Measurements from ENCODE around the gene RASAL3.

The RASAL3 gene

GRCh38 chr19:15438577-15438976 is 25.8 kb downstream of the RASAL3 start:
- TF ChIP-seq CTCF (IDR thresholded peaks at IDR 0.05; ENCODE audit: low read depth, low read length, missing control alignments), result no peak
- in situ Hi-C loops (cut with HindIII; ENCODE audit: low sequenced_read_pairs), result no loop called here
- no peak for DNase-seq (ENCODE audit: low read depth)

GRCh38 chr19:15438124-15438496 is 26.2 kb downstream of the RASAL3 start:
- in situ Hi-C loops (cut with HindIII; ENCODE audit: low sequenced_read_pairs), result no loop called here
- no peak for DNase-seq (ENCODE audit: low read depth)
- no peak for TF ChIP-seq CTCF (IDR thresholded peaks at IDR 0.05; ENCODE audit: low read depth, low read length, missing control alignments)
- H3K4me3 ChIP-seq (ENCODE audit: low read depth, low read length), result no peak overlapping the region

More at GRCh38 chr19:15438577-15438976, 25.8 kb downstream of the RASAL3 start:
- H3K4me3 ChIP-seq (ENCODE audit: low read depth, low read length), result no peak overlapping the region

DNA sequence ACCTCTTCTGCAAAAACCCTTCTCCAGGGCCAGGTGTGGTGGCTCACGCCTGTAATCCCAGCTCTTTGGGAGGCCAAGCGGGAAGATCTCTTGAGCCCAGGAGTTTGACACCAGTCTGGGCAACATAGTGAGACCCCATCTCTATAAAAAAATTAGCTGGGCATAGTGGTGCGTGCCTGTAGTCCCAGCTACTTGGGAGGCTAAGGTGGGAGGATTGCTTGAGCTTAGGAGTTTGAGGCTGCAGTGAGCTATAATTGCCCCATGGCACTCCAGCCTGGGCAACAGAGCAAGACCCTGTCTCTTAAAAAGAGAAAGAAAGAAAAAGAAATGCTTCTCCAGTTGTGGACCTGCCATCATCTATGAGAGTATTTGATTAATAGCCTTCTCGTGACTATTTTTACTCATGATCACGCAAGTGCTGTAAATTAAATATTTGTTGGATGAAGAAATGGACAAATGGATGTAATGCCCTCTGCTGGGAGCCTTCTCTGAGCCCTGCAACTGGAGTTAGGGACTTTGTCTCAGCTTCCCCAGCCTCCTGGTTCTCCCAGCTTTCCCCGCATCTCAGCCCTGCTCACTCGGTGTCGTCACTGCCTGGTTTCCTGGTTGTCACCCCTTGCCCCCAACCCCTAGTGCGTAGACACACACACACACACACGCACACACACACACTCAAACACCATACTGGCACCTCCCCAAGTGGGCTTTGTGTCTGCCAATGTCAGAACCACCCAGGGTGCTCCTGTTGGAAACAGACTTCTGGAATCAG is 26.8 kb downstream of the RASAL3 start:
- H3K4me3 ChIP-seq (ENCODE audit: low read depth, low read length), result no peak overlapping the region
- in situ Hi-C loops (cut with HindIII; ENCODE audit: low sequenced_read_pairs), result no loop called here
- peak; percentile 32 for TF ChIP-seq CTCF (IDR thresholded peaks at IDR 0.05; ENCODE audit: low read depth, low read length, missing control alignments)
- no peak for DNase-seq (ENCODE audit: low read depth)

DNA sequence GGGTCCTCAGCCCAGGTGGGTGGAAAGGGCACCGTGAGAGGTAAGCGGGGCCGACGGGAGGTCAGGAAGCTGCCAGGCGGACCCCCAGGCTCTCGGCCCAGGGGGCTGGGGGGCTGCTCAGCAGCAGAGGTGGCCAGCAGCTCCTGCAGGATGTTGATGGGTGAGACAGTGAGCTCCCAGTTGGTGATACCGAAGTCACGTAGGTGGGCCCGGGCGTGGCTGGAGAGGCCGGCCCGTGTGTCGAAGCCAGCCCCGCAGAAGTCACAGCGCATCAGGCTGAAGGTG is 27.6 kb downstream of the RASAL3 start:
- TF ChIP-seq CTCF (IDR thresholded peaks at IDR 0.05; ENCODE audit: low read depth, low read length, missing control alignments), result no peak
- no peak overlapping the region for H3K4me3 ChIP-seq (ENCODE audit: low read depth, low read length)
- DNase-seq (ENCODE audit: low read depth), result no peak
- in situ Hi-C loops (cut with HindIII; ENCODE audit: low sequenced_read_pairs), result no loop called here

DNA sequence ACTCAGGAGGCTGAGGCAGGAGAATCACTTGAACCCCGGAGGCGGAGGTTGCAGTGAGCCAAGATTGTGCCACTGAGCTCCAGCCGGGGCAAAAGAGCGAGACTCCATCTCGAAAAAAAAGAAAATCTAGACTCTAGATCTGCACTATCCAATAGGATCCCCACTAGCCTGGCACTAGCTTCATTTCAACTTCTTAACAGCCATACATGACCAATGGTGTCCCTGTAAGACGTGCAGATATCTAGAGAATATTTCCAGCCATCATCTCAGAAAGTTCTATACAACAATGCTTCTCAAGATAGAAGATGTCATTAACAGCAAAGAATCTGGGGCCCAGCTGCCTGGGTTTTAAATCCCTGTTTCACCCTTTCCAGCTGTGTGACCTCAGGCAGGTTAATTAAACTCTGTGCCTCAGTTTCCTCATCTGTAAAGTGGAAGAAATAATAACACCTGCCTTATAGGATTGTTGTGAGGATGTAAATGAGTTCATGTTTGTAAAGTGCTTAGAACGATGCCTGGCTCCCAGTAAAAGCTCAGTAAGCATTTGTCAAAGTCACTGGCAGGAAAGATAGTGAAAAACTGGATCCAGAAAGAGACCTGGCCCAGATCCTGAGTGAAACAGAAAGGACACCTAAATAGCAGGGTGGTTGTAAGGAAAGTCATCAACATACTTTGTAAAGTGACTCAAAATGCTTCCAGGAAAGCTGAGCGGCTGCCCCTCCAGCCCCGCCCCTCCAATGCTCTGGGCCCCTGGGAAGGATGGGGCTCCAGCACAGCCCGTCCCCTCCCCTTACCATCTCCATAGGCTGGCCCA is 28.1 kb downstream of the RASAL3 start:
- in situ Hi-C loops (cut with HindIII; ENCODE audit: low sequenced_read_pairs), result no loop called here
- TF ChIP-seq CTCF (IDR thresholded peaks at IDR 0.05; ENCODE audit: low read depth, low read length, missing control alignments), result no peak
- no peak overlapping the region for H3K4me3 ChIP-seq (ENCODE audit: low read depth, low read length)
- DNase-seq (ENCODE audit: low read depth), result no peak

- peak overlapping the region; percentile 60 for H3K4me3 ChIP-seq (ENCODE audit: low read depth, low read length)
- no peak for DNase-seq (ENCODE audit: low read depth)
- in situ Hi-C loops (cut with HindIII; ENCODE audit: low sequenced_read_pairs), result no loop called here
- no peak for TF ChIP-seq CTCF (IDR thresholded peaks at IDR 0.05; ENCODE audit: low read depth, low read length, missing control alignments)
Measured at GRCh38 chr19:15433519-15434069, 30.8 kb downstream of the RASAL3 start.
